WTC11 (cell line): ENCODE data around the gene DEDD2.

Source experiments
- CBFB ChIP-seq: sonication (generic); formaldehyde crosslinking; IDR thresholded peaks from 2 replicates; pipeline ENCODE4 v1.8.1; 2022; ENCODE audit warnings: mild to moderate bottlenecking, low read depth, missing genetic modification reagents
- MLX ChIP-seq: sonication (generic); formaldehyde crosslinking; IDR thresholded peaks from 2 replicates; pipeline ENCODE4 v1.8.1; 2023; ENCODE audit warnings: mild to moderate bottlenecking, missing genetic modification reagents, moderate library complexity
- NFYB ChIP-seq: sonication (generic); formaldehyde crosslinking; conservative IDR thresholded peaks from 2 replicates; pipeline ENCODE4 v1.8.0; 2022; ENCODE audit warnings: low read depth, missing genetic modification reagents
- NR2C2 ChIP-seq: sonication (generic); formaldehyde crosslinking; IDR thresholded peaks from 2 replicates; pipeline ENCODE4 v1.8.0; 2022; ENCODE audit warnings: mild to moderate bottlenecking, missing genetic modification reagents
- SMAD4 ChIP-seq: sonication (generic); formaldehyde crosslinking; IDR thresholded peaks from 2 replicates; pipeline ENCODE4 v1.8.0; 2022; ENCODE audit warnings: mild to moderate bottlenecking, missing genetic modification reagents
- TF ChIP-seq, protein P1 (sequence below): sonication (generic); formaldehyde crosslinking; IDR thresholded peaks from 2 replicates; pipeline ENCODE4 v1.8.1; 2023; ENCODE audit warnings: mild to moderate bottlenecking, missing genetic modification reagents
- TF ChIP-seq, protein P2 (sequence below): fragments of 200-600 bp; IDR thresholded peaks from 2 replicates; pipeline ENCODE4 v1.8.0; 2022; ENCODE audit warnings: antibody characterized with exemption

GRCh38 chr19:42198676-42199439 lies 18.6 kb downstream of the DEDD2 start:
- TF ChIP-seq, protein P1, sequence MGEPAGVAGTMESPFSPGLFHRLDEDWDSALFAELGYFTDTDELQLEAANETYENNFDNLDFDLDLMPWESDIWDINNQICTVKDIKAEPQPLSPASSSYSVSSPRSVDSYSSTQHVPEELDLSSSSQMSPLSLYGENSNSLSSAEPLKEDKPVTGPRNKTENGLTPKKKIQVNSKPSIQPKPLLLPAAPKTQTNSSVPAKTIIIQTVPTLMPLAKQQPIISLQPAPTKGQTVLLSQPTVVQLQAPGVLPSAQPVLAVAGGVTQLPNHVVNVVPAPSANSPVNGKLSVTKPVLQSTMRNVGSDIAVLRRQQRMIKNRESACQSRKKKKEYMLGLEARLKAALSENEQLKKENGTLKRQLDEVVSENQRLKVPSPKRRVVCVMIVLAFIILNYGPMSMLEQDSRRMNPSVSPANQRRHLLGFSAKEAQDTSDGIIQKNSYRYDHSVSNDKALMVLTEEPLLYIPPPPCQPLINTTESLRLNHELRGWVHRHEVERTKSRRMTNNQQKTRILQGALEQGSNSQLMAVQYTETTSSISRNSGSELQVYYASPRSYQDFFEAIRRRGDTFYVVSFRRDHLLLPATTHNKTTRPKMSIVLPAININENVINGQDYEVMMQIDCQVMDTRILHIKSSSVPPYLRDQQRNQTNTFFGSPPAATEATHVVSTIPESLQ (CRISPR knock-in tag), result no peak
- TF ChIP-seq, protein P2, sequence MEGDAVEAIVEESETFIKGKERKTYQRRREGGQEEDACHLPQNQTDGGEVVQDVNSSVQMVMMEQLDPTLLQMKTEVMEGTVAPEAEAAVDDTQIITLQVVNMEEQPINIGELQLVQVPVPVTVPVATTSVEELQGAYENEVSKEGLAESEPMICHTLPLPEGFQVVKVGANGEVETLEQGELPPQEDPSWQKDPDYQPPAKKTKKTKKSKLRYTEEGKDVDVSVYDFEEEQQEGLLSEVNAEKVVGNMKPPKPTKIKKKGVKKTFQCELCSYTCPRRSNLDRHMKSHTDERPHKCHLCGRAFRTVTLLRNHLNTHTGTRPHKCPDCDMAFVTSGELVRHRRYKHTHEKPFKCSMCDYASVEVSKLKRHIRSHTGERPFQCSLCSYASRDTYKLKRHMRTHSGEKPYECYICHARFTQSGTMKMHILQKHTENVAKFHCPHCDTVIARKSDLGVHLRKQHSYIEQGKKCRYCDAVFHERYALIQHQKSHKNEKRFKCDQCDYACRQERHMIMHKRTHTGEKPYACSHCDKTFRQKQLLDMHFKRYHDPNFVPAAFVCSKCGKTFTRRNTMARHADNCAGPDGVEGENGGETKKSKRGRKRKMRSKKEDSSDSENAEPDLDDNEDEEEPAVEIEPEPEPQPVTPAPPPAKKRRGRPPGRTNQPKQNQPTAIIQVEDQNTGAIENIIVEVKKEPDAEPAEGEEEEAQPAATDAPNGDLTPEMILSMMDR, result no peak
- TF ChIP-seq NR2C2 (no peak), MLX (CRISPR knock-in tag) (no peak), CBFB (CRISPR knock-in tag) (no peak), NFYB (CRISPR knock-in tag) (no peak), SMAD4 (CRISPR knock-in tag) (no peak)
